K562 (cell line): ENCODE data around the gene MPST. TPM values are rescaled to one million over a fixed set of nuclear protein-coding genes. Genes with fewer than 3 reads are reported as not detected.

Experiments
- BHLHE40 ChIP-seq: IDR thresholded peaks from 2 replicates; pipeline ENCODE4 v1.6.1; 2011; ENCODE audit warnings: low read length, improper control_type of control experiment
- BMI1 ChIP-seq: fragments of 150-350 bp; IDR thresholded peaks from 2 replicates; pipeline ENCODE4 v1.6.1; 2014; ENCODE audit warnings: low read length
- CTBP1 ChIP-seq: fragments of 450-650 bp; IDR thresholded peaks from 2 replicates; pipeline ENCODE4 v1.6.1; 2016; ENCODE audit warnings: borderline replicate concordance
- EHMT2 ChIP-seq: fragments of 450-650 bp; IDR thresholded peaks from 2 replicates; pipeline ENCODE4 v1.6.1; 2018; ENCODE audit warnings: antibody characterized with exemption
- FIP1L1 ChIP-seq: fragments of 200-400 bp; formaldehyde crosslinking; IDR thresholded peaks from 2 replicates; pipeline ENCODE4 v1.6.1; 2018; ENCODE audit warnings: mild to moderate bottlenecking, low read depth, low read length; ENCODE audit not compliant: poor library complexity, severe bottlenecking
- FOXJ3 ChIP-seq: sonication (generic); formaldehyde crosslinking; IDR thresholded peaks from 2 replicates; pipeline ENCODE4 v1.4.0; 2020; ENCODE audit warnings: mild to moderate bottlenecking, missing genetic modification reagents
- HOXB6 ChIP-seq: fragments of 250-450 bp; sonication (Bioruptor Pico); IDR thresholded peaks from 2 replicates; pipeline ENCODE4 v1.5.1; 2022; ENCODE audit warnings: mild to moderate bottlenecking, borderline replicate concordance
- KDM1A ChIP-seq, 2 experiments: fragments of 450-650 bp; IDR thresholded peaks; 2 replicates each; pipeline ENCODE4 v1.6.1; 2016; ENCODE audit warnings: mild to moderate bottlenecking in 2 of 2
- PCBP1 ChIP-seq: fragments of 200-400 bp; formaldehyde crosslinking; IDR thresholded peaks from 2 replicates; pipeline ENCODE4 v1.6.1; 2018; ENCODE audit warnings: mild to moderate bottlenecking, low read depth, low read length; ENCODE audit not compliant: poor library complexity, severe bottlenecking
- SMARCA5 ChIP-seq: fragments of 450-650 bp; IDR thresholded peaks from 2 replicates; pipeline ENCODE4 v1.6.1; 2016
- SP2 ChIP-seq: IDR thresholded peaks from 2 replicates; pipeline ENCODE4 v1.6.1; 2011; ENCODE audit warnings: mild to moderate bottlenecking, low read depth, low read length, moderate library complexity; ENCODE audit not compliant: poor library complexity, severe bottlenecking; ENCODE audit errors: extremely low read depth
- SREBF2 ChIP-seq: sonication (generic); formaldehyde crosslinking; IDR thresholded peaks from 2 replicates; pipeline ENCODE4 v1.4.0; 2020; ENCODE audit warnings: mild to moderate bottlenecking, missing genetic modification reagents
- ZNF583 ChIP-seq: fragments of 250-450 bp; sonication (Bioruptor Pico); IDR thresholded peaks from 2 replicates; pipeline ENCODE4 v1.4.0; 2020
- ZNF79 ChIP-seq: fragments of 250-450 bp; sonication (Bioruptor Pico); IDR thresholded peaks from 2 replicates; pipeline ENCODE4 v1.4.0; 2020; ENCODE audit warnings: low read depth, mild to moderate bottlenecking, moderate library complexity
- polyA plus RNA-seq, 8 experiments: library from polyadenylated mRNA; depleted of rRNA in 4 of 8; stranded (reverse) in 5 of 8; unstranded in 3 of 8; fragments of >200 nt; fragmentation: Nextera tagmentation in 2 of 8; fragmentation: Illumina TruSeq in 1 of 8; extraction: Ambion mirVana in 2 of 8; extraction: Trizol in 1 of 8; gene quantifications; 2 replicates each; pipeline versions ENCODE4 v1.2.1 to v1.2.3, GENCODE V29; 2011 to 2014; ENCODE audit warnings: inconsistent platforms in 1 of 8, missing spikeins in 1 of 8
- total RNA-seq, 7 experiments: library from RNA; depleted of rRNA in 6 of 7; stranded (reverse); fragments of >200 nt in 6 of 7; fragmentation: Illumina TruSeq in 2 of 7; extraction: Trizol in 2 of 7; gene quantifications; 2 replicates each; pipeline versions ENCODE4 v1.2.1 to v1.2.3, GENCODE V29; 2011 to 2021; ENCODE audit warnings: low replicate concordance in 1 of 7
- TF ChIP-seq, protein P1 (sequence below): sonication (generic); formaldehyde crosslinking; IDR thresholded peaks from 2 replicates; pipeline ENCODE4 v1.8.1; 2022; ENCODE audit warnings: missing genetic modification reagents
- TF ChIP-seq, protein P2 (sequence below): fragments of 450-650 bp; IDR thresholded peaks from 2 replicates; pipeline ENCODE4 v1.6.1; 2018; ENCODE audit warnings: mild to moderate bottlenecking, low read depth; ENCODE audit not compliant: partially characterized antibody
- TF ChIP-seq, protein P3 (sequence below): fragments of 250-450 bp; sonication (Bioruptor Pico); IDR thresholded peaks from 2 replicates; pipeline ENCODE4 v1.5.0; 2021; ENCODE audit warnings: mild to moderate bottlenecking, moderate library complexity
- TF ChIP-seq, protein P4 (sequence below), 2 experiments: IDR thresholded peaks in 1 of 2; conservative IDR thresholded peaks in 1 of 2; 2 replicates each; pipeline ENCODE4 v1.6.1; 2016; ENCODE audit warnings: low read depth in 2 of 2, mild to moderate bottlenecking in 1 of 2, missing compliant biosample characterization in 1 of 2, missing genetic modification characterization in 1 of 2, moderate library complexity in 1 of 2
- TF ChIP-seq, protein P5 (sequence below): fragments of 450-650 bp; formaldehyde crosslinking; IDR thresholded peaks from 2 replicates; pipeline ENCODE4 v1.4.0; 2020; ENCODE audit warnings: mild to moderate bottlenecking, moderate library complexity

The MPST gene
- total and polyA plus RNA-seq, 9 of the 15 experiments (the other 6 are each of a cell fraction or from before 2014, with no cell fraction given), result 0.65 to 104 (median 24.3) TPM

DNA sequence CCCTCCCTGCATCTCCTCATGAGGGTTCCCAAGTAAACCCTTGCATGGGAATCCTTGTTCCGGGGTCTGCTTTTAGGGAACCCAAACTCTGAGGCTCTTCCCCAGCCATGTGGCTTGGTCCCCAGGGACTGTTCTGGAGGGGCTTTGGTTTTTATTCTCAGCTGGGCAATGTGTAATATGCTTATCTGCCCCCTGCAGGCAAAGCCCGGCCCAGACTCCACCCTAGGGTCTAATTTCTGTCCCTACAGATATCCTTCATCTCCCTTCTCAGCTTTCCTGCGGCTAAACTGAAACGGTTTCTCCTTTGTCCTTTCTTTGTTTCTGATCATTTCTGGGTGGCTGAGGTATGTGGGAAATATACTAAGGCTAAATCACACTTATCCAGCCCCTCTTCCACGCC is 37.4 kb upstream of the MPST start (continued):
- TF ChIP-seq, protein P1, sequence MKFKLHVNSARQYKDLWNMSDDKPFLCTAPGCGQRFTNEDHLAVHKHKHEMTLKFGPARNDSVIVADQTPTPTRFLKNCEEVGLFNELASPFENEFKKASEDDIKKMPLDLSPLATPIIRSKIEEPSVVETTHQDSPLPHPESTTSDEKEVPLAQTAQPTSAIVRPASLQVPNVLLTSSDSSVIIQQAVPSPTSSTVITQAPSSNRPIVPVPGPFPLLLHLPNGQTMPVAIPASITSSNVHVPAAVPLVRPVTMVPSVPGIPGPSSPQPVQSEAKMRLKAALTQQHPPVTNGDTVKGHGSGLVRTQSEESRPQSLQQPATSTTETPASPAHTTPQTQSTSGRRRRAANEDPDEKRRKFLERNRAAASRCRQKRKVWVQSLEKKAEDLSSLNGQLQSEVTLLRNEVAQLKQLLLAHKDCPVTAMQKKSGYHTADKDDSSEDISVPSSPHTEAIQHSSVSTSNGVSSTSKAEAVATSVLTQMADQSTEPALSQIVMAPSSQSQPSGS (CRISPR knock-in tag), result no peak
- TF ChIP-seq, protein P2, sequence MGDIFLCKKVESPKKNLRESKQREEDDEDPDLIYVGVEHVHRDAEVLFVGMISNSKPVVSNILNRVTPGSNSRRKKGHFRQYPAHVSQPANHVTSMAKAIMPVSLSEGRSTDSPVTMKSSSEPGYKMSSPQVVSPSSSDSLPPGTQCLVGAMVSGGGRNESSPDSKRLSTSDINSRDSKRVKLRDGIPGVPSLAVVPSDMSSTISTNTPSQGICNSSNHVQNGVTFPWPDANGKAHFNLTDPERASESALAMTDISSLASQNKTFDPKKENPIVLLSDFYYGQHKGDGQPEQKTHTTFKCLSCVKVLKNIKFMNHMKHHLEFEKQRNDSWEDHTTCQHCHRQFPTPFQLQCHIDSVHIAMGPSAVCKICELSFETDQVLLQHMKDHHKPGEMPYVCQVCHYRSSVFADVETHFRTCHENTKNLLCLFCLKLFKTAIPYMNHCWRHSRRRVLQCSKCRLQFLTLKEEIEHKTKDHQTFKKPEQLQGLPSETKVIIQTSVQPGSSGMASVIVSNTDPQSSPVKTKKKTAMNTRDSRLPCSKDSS, result no peak
- no peak for TF ChIP-seq FIP1L1
- TF ChIP-seq KDM1A (IDR thresholded peaks at IDR 0.05), result peak; percentile 67 to 71
- TF ChIP-seq, protein P3, sequence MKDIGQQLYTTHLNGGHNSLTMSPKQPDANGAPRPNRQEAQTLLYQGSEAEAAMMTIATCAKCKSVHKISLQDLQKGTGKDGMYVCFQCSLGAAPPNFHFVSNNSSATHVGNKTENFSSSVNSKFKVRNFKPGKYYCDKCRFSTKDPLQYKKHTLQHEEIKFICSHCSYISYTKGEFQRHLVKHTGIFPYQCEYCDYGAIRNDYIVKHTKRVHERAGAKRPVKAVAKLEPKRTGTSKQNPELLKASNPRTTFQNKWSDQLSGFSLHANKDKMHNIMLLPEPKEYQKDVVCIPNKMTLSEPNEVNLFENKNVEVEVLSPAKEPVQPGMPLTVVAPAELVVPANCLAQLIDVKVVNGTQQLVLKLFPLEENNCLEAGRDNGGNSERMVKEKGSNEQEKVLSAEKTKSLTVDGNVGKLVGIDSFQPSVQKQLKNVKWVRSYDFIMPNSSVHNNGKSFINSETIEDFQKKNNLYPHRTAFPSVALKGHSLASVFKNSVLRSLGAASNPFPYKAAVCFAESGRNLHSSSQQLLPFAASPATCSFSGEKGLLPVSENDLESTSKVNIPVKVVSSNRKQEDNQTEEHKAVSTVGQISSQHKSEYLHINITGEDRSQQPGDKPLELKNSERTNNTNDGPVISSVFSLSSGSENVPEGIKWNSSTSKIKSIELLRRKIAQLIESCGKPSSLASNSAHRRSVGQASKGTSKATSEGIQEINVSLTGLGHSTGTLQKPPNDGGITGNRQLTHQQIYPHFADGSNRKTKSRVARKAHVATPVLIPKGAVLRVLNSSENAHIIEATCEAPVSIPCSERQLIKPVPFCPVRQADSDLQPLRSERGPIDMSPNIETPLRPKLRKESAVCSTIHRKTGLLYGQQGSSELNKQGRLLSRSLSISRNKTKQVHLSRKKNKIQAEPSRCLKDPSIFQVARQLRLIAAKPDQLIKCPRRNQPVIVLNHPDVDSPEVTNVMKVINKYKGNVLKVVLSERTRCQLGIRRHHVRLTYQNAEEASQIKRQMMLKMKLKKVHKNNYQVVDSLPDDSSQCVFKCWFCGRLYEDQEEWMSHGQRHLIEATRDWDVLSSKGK (CRISPR knock-in tag), result no peak
- TF ChIP-seq BHLHE40, result no peak
- TF ChIP-seq ZNF583, result no peak
- TF ChIP-seq, protein P4, sequence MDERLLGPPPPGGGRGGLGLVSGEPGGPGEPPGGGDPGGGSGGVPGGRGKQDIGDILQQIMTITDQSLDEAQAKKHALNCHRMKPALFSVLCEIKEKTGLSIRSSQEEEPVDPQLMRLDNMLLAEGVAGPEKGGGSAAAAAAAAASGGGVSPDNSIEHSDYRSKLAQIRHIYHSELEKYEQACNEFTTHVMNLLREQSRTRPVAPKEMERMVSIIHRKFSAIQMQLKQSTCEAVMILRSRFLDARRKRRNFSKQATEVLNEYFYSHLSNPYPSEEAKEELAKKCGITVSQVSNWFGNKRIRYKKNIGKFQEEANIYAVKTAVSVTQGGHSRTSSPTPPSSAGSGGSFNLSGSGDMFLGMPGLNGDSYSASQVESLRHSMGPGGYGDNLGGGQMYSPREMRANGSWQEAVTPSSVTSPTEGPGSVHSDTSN (CRISPR knock-in tag; IDR thresholded peaks at IDR 0.05; ENCODE audit: low read depth), result no peak
- TF ChIP-seq, protein P4 (tag; conservative IDR thresholded peaks at IDR 0.05; ENCODE audit: low read depth), result no peak
- no peak for TF ChIP-seq PCBP1
- no peak for TF ChIP-seq HOXB6 (CRISPR knock-in tag)
- TF ChIP-seq CTBP1, result no peak
- TF ChIP-seq SREBF2 (CRISPR knock-in tag), result no peak
- TF ChIP-seq BMI1, result no peak
- no peak for TF ChIP-seq SMARCA5
- TF ChIP-seq, protein P5, sequence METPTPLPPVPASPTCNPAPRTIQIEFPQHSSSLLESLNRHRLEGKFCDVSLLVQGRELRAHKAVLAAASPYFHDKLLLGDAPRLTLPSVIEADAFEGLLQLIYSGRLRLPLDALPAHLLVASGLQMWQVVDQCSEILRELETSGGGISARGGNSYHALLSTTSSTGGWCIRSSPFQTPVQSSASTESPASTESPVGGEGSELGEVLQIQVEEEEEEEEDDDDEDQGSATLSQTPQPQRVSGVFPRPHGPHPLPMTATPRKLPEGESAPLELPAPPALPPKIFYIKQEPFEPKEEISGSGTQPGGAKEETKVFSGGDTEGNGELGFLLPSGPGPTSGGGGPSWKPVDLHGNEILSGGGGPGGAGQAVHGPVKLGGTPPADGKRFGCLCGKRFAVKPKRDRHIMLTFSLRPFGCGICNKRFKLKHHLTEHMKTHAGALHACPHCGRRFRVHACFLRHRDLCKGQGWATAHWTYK (CRISPR knock-in tag), result no peak
- TF ChIP-seq ZNF79, result no peak
- no peak for TF ChIP-seq FOXJ3
- no peak for TF ChIP-seq SP2
- TF ChIP-seq EHMT2, result no peak
